Measurements from ENCODE around the gene CCDC102A.
"Not testable (repeated sequence)": the region's sequence is repeated elsewhere in the genome, so short reads cannot be mapped to it uniquely, and the experiment has no call there.

The CCDC102A gene

DNA sequence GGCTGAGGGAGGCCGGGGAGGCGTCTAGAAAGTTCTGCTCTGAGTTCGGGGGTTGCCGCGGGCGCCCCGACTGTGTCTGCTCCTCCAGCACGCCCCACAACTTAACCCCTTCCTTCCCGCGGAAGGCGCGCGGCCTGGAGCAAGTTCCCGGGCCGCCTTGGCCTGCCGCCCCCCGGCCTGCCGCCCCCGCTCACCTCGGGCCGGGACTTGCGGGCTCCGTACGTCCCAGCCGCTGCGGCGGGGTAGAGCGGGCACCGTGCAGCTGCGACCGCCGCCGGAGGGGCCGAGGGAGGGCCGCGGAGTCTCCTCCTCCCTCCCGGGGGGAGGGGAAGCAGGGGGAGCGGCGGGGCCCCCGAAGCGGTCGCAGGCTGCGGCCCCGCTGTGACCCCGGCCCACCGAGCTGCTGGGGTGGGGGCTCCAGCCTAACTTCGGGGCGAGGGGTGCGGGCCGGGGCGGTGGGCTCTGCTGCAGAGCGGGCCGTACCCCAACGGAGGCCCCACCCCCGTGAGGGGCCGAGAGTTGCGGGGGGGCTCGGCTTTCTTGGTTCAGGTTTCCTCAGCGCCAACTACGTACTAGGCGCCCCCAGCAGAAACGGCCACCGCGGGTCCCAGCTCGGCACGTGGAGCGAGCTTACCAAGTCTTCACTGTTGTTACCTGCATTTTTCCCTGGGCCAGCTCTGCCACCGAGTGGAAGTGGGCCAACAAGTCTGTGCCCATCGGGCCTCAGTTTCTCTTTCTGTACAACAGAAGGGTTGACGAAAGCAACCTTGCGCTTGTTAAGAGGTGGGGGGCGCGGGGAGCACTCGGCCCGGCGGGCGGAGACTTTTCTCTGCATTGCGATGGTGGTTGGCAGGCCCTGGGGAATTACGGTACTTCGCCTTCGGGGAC is at the start of gene CCDC102A:
CCDC102A (minus strand) TSS at position 266 of the 888 bp plus-strand sequence. CDS start 7,394 bp downstream, outside the sequence.
- FAIRE-seq, result no peak

DNA sequence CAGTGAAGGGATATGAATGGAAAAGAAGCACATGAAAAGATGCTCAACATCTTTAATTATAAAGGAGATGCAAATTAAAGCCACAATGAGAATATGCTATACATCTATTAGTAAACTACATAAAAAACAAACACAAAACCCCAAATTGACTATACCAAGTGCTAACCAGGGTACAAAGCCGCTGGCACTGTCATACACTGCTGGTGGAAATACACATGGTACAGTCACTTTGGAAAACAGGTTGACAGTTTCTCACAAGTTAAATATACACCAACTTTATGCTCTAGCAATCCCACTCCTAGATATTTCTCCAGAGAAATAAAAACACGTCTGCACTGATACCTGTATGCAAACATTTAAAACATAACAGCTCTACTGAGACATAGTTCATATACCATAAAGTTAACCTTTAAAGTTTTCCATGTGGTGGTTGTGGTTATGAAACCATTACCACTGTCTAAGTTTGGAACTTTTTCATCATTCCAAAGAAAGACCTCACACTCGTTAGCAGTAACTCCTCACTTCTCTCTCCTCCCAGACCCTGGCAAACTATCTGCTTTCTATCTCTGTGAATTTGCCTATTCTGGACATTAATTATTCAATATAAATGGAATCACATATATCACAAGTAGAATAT is 48.8 kb upstream of the CCDC102A start:
- no peak for FAIRE-seq

DNA sequence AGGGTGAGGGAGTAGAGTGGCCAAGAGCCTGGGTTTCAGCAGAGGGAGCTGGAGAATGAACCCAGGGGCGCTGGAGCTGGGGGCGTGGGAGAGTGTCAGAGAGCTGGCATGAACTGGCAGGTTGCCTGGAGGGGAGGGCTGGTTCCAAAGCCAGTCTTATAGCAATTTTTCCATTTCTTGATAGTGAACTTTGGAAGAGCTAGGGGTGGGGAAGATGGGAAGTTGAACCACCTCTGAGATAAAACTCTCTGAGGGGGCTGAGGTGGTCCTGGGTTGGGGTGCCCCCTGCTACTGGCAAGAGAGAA is 42.9 kb upstream of the CCDC102A start:
- no peak for FAIRE-seq

DNA sequence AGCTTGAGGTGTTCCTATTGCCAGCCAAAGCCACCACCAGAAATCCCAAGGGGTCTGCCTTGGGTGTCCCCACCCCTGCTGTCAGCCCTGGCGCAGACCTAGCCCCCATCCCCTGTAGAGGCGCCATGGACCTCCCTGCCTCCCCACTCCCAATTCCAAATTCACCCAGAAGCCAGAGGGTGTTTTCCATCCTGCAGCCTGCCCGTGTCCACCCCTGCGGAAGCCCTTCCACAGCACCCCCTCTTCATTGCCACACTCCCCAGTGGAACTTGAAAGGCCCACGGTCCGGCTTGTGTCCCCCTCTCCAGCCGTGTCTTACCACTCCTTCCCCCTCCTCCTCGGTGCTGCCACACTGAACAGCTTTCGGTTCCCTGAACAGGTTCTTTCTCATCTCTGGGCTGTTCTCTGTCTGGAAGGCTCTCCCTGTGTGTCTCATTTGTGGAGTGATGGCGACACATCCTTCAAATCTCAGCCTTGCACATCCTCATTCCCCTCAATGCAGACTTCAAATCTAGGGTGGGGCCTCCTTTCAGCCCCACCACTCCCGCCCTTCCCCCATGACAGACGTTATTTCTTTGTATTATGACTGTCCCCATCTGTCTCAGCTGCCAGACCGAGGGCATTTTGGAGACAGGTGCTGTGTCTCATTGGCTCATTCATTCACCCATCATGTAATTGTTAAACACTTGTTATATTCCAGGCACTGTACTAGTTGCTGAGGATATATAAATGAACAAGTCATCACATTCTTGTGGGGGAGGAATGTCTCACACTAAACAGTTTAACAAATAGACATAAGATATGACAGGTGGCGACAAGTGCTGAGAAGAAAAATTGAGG is 42.4 kb upstream of the CCDC102A start:
- no peak for FAIRE-seq

DNA sequence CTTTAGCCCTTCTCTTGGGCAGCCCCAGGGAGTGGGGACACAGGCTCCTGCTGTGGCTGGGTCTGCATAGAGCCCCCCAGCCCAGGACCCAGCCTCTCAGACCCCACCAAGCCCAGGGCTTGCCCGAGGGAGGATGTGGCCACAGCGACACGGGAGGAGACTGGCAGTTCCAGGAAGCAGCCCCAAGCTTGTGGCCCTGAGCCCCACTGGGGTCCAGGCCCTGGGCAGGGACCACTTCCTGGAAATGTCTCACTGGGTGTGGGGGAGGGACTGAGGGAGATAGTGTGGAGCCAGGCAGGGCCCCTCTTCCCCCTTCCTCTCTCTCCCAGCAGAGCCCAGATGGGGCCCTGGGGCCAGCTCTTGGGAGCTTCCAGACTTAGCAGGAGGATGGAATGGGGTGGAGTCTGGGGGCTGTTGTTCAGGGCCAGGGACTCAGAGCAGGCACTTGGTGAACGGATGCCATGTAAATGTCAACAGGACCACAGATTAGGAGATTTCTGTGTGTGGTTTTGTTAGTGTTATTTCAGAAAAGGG is 41.4 kb upstream of the CCDC102A start:
- no peak for FAIRE-seq

DNA sequence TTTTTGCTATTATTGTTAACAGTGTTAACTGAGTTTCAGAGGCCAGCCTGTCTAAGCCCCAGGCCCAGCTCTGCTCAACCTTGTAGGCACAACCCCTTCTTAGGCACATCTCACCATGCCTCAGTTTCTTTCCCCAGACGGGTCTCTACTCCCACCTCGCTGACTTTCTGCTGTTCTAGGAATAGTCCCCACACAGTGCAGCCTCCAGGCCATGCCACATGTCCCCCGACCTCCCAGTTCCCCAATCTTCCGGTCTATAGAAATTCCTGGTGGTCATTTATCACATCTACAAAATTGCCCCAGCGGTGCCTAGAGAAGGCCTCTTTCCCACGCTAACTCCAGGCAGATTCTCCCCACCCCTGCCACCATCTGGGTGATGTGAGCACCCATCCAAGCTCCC is 40.8 kb upstream of the CCDC102A start:
- no peak for FAIRE-seq

DNA sequence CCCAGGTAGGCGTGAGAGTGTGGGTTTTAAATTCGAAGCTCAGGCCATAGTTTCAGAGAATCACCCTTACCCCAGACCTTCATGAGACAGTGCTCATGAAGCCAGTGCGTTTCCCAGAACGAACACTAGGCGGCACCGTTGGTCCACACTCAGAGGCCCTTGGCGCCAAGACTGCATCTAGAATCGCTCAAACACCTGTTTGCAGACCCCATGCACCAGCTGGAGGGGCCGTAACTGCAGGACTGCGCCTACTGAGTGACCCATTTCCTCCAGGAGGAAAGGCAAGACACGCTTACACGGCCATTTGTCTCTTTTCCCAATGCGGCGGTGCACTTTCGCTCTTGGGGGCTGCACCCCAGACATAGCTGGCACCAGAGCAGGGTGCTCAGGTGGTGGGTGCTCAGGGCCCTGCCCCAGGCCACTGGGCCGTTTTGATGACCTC is 40.1 kb upstream of the CCDC102A start:
- no peak for FAIRE-seq

DNA sequence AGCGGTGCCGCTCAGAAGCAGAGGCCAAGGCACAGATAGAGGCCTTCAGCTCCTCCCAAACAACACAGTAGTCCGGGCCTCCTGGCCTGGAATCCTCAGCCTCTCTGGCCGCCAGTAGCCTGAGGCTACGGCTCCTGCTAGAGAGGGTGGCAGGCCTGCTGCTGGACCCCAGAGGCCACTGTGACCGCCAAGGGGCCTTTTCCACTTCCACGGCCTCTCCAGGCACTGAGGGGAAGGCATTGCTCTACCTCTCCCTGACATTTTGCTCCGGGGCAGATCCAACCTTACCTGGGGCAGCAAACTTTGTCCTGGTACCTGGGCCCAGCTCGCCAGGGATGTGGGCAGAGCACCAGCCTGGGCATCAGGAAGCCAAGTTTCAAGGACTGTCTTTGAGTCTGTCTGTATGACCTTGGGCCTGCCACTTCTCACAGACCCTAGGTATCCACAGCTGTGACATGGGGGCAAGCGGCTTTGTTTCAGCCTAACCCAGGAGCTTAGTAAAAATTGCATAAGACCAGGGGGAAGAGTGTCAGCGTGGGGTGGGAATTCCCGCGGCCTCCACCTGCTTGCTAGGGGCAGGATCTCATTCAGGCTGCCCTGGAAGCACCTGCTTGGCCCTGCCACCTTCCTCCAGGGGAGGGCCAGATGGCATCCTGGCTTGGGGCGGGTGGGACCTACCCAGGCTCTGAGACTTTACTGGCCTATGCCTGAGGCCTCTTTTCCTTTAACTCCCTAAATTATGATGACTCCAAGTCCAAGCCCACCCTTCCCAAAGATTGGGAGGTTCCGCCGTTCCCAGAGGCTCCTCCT is 39.3 kb upstream of the CCDC102A start:
- FAIRE-seq, result no peak

DNA sequence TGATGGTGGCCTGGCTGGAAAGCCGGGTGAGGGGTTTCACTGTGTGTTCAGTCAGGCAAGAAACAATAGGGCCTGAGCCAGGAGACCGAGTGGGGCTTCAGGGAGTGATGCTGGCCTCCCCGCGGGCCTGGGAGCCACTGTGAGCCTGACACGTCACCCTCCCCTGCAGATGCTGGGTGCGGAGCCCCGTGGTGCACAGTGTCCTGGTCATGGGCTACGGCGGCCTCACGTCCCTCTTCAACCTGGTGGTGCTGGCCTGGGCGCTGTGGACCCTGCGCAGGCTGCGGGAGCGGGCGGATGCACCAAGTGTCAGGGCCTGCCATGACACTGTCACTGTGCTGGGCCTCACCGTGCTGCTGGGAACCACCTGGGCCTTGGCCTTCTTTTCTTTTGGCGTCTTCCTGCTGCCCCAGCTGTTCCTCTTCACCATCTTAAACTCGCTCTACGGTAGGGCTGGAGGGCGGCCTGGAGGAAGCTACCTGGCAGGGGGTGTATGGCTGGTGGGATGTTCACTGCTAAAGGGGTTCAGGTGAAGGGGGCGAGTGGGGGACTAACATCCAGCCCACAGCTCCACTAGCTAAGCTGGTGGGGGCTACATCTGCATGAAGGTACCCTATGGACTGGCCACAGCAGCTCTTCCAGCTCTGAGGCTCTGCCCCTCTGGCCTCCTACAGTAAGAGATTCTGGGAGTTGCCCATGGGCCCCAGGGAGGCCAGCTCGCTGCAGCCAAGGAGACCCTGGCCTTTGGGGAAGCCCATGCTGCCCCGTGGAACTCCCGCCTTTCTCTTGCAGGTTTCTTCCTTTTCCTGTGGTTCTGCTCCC is 38.5 kb upstream of the CCDC102A start:
- FAIRE-seq, result no peak

DNA sequence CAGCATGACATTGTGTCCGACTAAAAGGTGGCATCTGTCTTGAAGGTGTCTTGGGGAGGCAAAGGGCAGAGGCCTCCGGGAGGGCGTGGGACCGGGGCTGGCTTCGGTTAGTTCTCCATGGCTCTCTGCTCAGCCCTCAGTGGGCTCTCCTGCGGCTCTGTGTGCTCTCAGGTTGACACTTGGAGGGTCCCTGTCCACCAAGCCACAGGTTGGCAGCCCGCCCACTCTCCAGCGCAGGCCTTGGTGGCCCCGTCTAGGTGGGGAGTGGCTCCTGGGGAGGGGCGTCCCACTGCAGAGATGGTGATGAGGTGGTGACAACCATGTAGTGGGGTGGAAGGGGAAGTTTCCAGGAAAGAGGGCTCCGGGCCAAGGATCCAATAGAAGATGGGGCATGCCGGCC is 37.7 kb upstream of the CCDC102A start:
- FAIRE-seq, result no peak

DNA sequence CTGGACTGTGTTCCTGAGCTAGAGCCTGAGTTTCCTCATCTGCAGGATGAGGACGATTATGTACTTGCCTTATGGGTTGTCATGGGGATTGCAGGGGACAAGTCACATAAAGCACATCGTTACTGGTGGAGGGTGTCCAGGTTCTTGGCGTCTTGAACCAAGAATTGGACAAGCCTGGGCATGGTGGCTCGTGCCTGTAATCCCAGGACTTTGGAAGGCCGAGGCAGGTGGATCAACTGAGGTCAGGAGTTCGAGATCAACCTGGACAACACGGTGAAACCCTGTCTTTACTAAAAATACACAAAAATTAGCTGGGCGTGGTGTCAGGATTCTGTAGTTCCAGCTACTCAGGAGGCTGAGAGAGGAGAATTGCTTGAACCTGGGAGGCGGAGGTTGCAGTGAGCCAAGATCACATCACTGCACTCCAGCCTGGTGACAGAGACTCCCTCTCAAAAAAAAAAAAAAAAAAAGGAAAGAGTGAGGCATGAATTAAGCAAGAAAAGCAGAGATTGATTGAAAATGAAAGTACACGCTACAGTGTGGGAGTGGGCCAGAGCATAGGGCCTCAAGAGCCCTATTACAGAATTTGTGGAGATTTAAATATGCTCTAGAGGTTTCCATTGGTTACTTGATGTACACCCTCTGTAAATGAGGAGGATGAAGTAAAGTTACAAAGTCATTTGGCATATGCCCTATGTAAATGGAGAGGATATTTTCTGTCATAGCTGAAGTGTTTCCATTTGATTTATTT is 36.8 kb upstream of the CCDC102A start:
- FAIRE-seq, result no peak

DNA sequence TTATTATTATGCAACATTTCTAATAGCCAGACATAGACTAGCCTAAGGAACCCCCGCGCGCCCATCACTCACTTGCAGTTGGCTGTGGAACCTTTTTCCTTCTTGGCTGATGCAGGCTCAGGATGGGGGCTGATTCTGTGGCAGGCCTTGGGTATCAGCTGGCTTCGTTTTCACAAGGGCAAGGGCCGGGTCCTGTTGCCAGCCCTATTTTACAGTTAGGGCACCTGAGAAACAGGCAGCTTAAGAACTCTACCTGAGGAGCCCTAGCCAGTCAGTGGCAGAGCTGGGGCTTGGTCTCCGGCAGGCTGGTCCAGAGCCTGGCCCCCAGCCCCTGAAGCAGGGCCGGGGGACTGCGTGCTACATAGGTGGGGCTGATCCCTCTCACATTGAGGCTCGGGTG is 34.7 kb upstream of the CCDC102A start:
- no peak for FAIRE-seq

DNA sequence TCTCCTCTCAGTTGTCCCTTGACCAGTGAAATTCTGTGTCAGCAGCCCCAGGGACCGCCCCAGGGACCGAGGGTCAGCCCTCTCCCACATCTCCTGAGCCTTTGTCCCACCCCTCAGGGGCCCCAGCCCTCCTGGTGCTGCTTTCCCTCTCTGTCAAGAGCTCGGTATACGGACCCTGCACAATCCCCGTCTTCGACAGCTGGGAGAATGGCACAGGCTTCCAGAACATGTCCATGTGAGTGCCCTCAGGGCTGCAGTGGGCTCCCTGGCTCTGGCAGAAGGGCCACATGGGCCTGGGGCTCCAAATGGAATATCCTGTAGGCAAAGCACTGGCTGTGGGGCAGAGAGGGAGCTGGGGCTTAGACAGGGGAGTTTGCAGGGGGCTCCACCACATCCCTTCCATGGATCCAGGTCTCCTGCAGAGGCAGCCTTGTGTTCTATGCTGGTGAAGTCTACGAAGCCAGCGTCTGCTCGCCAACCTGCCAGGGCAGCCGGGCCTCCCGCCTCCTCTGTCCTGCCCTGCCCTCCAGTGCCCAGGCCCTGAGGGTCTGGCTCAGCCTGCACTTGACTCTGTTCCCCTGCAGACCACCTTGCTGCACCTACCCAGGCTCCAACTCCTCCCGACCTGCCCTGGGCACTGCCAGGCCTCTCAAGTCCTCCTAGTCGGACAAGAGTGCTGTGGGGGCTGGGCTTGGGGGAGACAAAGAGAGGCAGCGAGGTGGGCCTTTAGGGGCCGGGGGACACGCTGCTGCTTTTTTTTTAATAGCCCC is 34.1 kb upstream of the CCDC102A start:
- no peak for FAIRE-seq

DNA sequence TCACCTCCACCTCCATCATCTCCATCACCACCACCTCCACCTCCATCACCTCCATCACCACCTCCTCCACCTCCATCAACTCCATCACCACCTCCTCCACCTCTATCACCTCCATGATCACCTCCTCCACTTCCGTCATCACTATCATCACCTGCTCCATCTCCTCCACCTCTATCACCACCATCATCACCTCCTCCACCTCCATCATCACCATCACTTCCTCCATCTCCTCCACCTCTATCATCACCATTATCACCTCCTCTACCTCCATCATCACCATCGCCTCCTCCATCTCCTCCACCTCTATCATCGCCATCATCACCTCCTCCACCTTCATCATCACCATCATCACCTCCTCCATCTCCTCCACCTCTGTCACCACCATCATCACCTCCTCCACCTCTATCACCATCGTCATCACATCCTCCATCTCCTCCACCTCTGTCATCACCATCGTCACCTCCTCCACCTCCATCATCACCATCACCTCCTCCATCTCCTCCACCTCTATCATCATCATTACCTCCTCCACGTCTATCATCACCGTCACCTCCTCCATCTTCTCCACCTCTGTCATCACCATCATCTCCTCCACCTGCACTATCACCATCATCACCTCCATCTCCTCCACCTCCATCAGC is 33.1 kb upstream of the CCDC102A start:
- no peak for FAIRE-seq

DNA sequence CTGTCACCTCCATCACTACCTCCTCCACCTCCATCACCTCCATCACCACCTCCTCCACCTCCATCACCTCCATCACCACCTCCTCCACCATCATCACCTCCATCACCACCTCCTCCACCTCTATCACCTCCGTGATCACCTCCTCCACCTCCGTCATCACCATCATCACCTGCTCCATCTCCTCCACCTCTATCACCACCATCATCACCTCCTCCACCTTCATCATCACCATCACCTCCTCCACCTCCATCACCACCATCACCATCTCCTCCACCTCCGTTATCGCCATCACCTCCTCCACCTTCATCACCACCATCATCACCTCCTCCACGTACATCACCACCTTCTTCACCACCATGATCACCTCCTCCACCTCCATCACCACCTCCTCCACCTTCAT is 32.4 kb upstream of the CCDC102A start:
- not testable (repeated sequence) for FAIRE-seq

DNA sequence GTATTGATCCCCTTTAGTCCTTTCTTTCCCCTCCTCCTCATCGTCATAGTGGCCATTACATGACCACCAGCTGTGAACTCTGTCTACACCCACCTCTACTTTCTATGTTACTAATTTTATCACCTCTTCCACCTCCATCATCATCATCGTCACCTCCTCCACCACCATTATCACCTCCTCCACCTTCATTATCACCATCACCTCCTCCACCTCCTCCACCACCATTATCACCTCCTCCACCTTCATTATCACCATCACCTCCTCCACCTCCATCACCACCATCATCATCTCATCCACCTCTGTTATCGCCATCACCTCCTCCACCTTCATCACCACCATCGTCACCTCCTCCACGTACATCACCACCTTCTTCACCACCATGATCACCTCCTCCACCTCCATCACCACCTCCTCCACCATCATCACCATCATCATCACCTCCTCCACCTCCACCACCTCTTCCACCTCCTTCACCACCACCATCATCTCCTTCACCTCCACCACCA is 31.9 kb upstream of the CCDC102A start:
- FAIRE-seq, result no peak

DNA sequence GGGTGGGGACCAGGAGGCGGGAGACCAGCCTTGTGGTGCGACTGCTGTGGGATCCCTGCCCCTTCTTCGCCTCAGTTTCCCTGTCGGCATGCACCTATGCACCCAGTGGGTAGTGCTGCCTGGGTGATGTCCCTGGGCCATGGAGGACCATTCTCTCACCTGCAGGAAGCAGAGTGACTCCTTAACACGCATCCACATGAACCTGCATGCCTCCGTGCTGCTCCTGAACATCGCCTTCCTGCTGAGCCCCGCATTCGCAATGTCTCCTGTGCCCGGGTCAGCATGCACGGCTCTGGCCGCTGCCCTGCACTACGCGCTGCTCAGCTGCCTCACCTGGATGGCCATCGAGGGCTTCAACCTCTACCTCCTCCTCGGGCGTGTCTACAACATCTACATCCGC is 31.3 kb upstream of the CCDC102A start:
- FAIRE-seq, result no peak

DNA sequence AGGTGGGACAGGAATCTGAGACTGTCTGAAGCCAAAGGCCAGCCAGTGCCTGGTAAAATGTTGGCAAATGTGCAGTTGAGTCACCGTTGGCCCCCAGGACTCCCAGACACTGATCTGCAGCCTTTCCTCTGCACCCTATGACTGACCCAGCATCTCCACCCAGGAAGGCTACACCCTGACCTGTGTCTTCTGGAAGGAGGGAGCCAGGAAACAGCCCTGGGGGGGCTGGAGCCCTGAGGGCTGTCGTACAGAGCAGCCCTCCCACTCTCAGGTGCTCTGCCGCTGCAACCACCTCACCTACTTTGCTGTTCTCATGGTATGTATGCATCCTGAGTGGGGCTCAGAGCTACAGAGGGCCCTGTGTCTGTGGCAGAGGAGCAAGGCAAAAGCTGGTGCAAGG is 30.1 kb upstream of the CCDC102A start:
- no peak for FAIRE-seq

DNA sequence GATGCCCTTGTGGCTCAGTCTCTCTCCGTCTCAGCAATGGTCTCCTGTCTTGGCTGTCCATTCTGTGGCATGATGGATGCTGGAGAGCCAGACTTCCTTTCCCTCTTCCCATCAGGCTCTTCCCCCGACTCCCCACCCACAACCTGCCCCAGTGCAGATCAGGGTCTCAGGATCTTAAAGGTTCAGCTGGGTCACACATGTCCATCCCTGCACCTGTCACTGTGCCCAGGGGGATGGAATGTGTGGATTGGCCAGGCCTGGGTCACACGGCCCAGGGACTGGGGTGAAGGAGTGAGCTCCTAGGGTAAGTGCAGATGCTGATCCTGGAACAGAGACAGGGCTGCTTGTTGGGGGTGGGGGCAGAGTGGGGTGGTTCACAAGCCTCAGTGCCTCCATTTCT is 29.1 kb upstream of the CCDC102A start:
- FAIRE-seq, result no peak
